B cell (primary cell): ENCODE data around the gene LHX4. TPM values are rescaled to one million over a fixed set of nuclear protein-coding genes. Genes with fewer than 3 reads are reported as not detected.

Experiments used
- ATAC-seq: fragments of 200-7000 bp; cut with Tn5 transposase; one replicate; pipeline ENCODE4 v1.10.0; 2021; ENCODE audit warnings: low read depth, mild to moderate bottlenecking, moderate number of reproducible peaks, moderate library complexity
- CTCF ChIA-PET: fragments of 350-600 bp; sonication (Branson Sonifier 250); formaldehyde crosslinking; loops from one replicate; lab custom pipeline; 2021; ENCODE audit warnings: antibody characterized with exemption, inconsistent platforms; lab: Charles Lee
- POLR2A ChIA-PET: fragments of 350-600 bp; sonication (Branson Sonifier 250); formaldehyde crosslinking; loops from one replicate; lab custom pipeline; 2021; ENCODE audit warnings: antibody characterized with exemption; lab: Charles Lee
- DNase-seq: peaks from one replicate; pipeline ENCODE4 v3.0.0; 2013
- H2AFZ ChIP-seq: 2 replicates; pipeline ENCODE4 v1.6.1; 2012; ENCODE audit warnings: mild to moderate bottlenecking, low read depth, low read length; ENCODE audit not compliant: insufficient read depth, poor library complexity, severe bottlenecking
- H3K27ac ChIP-seq, 2 donors: 1 replicate in 1 of 2; 2 replicates in 1 of 2; pipeline ENCODE4 v1.5.1; 2012 to 2013; ENCODE audit warnings: low read length in 2 of 2, mild to moderate bottlenecking in 2 of 2, moderate library complexity in 1 of 2
- H3K27me3 ChIP-seq, 4 experiments: fragments of 200-600 bp in 1 of 4; sonication (generic) in 1 of 4; replicated peaks in 1 of 4; 1 replicate in 2 of 4; 2 replicates in 2 of 4; pipeline versions ENCODE4 v1.6.1 to v1.7.0; 2013 to 2016; ENCODE audit warnings: low read length in 3 of 4, mild to moderate bottlenecking in 2 of 4, mixed read lengths in 1 of 4, moderate library complexity in 1 of 4; ENCODE audit not compliant: insufficient read depth in 4 of 4, control insufficient read depth in 3 of 4; ENCODE audit errors: control extremely low read depth in 1 of 4
- H3K36me3 ChIP-seq, 2 experiments: replicated peaks in 1 of 2; 1 replicate in 1 of 2; 2 replicates in 1 of 2; pipeline versions ENCODE4 v1.6.1 to v1.7.1; 2013; ENCODE audit warnings: low read length in 1 of 2; ENCODE audit not compliant: insufficient read depth in 2 of 2, control insufficient read depth in 1 of 2; ENCODE audit errors: control extremely low read depth in 1 of 2, extremely low read depth in 1 of 2
- H3K4me1 ChIP-seq, 2 donors: fragments of 200-600 bp in 1 of 2; sonication (generic) in 1 of 2; 1 replicate in 1 of 2; 2 replicates in 1 of 2; pipeline versions ENCODE4 v1.5.1 to v1.6.1; 2013 to 2017; ENCODE audit warnings: low read length in 2 of 2; ENCODE audit not compliant: control insufficient read depth in 2 of 2, insufficient read depth in 2 of 2
- H3K4me2 ChIP-seq: replicated peaks from 2 replicates; pipeline ENCODE3; 2012; ENCODE audit warnings: mild to moderate bottlenecking, low read depth, low read length; ENCODE audit not compliant: poor library complexity, severe bottlenecking
- H3K4me3 ChIP-seq, 5 experiments: fragments of 200-600 bp in 1 of 5; sonication (generic) in 1 of 5; 1 replicate in 3 of 5; 2 replicates in 2 of 5; pipeline versions ENCODE4 v1.5.1 to v1.7.0; 2011 to 2016; ENCODE audit warnings: low read length in 4 of 5, mild to moderate bottlenecking in 4 of 5, low read depth in 2 of 5, control low read depth in 1 of 5, moderate library complexity in 1 of 5; ENCODE audit not compliant: insufficient read depth in 1 of 5; ENCODE audit errors: control extremely low read depth in 1 of 5, extremely low read depth in 1 of 5
- H3K79me2 ChIP-seq: fragments of 200-600 bp; sonication (generic); one replicate; pipeline ENCODE4 v1.6.0; 2016; ENCODE audit warnings: low read length; ENCODE audit not compliant: control insufficient read depth, insufficient read depth
- H3K9ac ChIP-seq: fragments of 200-600 bp; sonication (generic); 2 replicates; pipeline ENCODE4 v1.6.1; 2017; ENCODE audit warnings: mild to moderate bottlenecking, low read length, moderate library complexity
- H3K9me3 ChIP-seq, 3 donors: one replicate each; pipeline versions ENCODE4 v1.6.1 to v1.7.1; 2013; ENCODE audit warnings: low read length in 2 of 3; ENCODE audit not compliant: control insufficient read depth in 2 of 3, insufficient read depth in 1 of 3; ENCODE audit errors: control extremely low read depth in 1 of 3
- H4K20me1 ChIP-seq: 2 replicates; pipeline ENCODE4 v1.6.0; 2012; ENCODE audit warnings: mild to moderate bottlenecking, low read length; ENCODE audit not compliant: insufficient read depth, control insufficient read depth, poor library complexity, severe bottlenecking
- H3K27ac Mint-ChIP-seq: one replicate; pipeline ENCODE4 v1.8.0; 2021; ENCODE audit warnings: mixed read lengths
- H3K27me3 Mint-ChIP-seq: one replicate; pipeline ENCODE4 v1.8.0; 2021; ENCODE audit warnings: mixed read lengths
- H3K4me1 Mint-ChIP-seq: one replicate; pipeline ENCODE4 v1.8.0; 2021; ENCODE audit warnings: mixed read lengths
- H3K4me3 Mint-ChIP-seq: one replicate; pipeline ENCODE4 v1.8.0; 2021; ENCODE audit warnings: mixed read lengths
- H3K9me3 Mint-ChIP-seq: one replicate; pipeline ENCODE4 v1.8.0; 2022; ENCODE audit warnings: mixed read lengths; ENCODE audit not compliant: insufficient read depth
- EZH2 ChIP-seq: IDR thresholded peaks from 2 replicates; pipeline ENCODE4 v1.6.1; 2012; ENCODE audit warnings: borderline replicate concordance, low read depth, mild to moderate bottlenecking, moderate library complexity, low read length; ENCODE audit not compliant: insufficient read depth, poor library complexity, severe bottlenecking
- WGBS: methylation state at CpG from one replicate; pipeline ENCODE4 v1.1.5; 2013; ENCODE audit warnings: missing lambda C conversion rate; ENCODE audit not compliant: insufficient coverage; 5-methylcytosine and 5-hydroxymethylcytosine counted together
- intact Hi-C: fragments of 100-400 bp; cut with micrococcal nuclease; formaldehyde crosslinking; loops from one replicate; pipeline ENCODE4 v1.10.0; 2022
- polyA plus RNA-seq: library from polyadenylated mRNA; depleted of rRNA; stranded (reverse); fragments of >200 nt; gene quantifications from 2 replicates; pipeline ENCODE4 v1.2.3, GENCODE V29; 2012
- total RNA-seq, 2 donors: library from RNA; stranded (reverse); fragments of 120-200 nt in 1 of 2; gene quantifications; 1 replicate in 1 of 2; 2 replicates in 1 of 2; pipeline versions ENCODE4 v1.2.3 to v1.2.4, GENCODE V29; 2013 to 2022
- TF ChIP-seq, protein P1 (sequence below): fragments of 200-600 bp; IDR thresholded peaks from one replicate; pipeline ENCODE4 v1.8.0; 2022; ENCODE audit warnings: antibody characterized with exemption, mild to moderate bottlenecking

The LHX4 gene
- total and polyA plus RNA-seq, 2 donors (not counting 1 experiment from before 2014, with no cell fraction given): not detected

DNA sequence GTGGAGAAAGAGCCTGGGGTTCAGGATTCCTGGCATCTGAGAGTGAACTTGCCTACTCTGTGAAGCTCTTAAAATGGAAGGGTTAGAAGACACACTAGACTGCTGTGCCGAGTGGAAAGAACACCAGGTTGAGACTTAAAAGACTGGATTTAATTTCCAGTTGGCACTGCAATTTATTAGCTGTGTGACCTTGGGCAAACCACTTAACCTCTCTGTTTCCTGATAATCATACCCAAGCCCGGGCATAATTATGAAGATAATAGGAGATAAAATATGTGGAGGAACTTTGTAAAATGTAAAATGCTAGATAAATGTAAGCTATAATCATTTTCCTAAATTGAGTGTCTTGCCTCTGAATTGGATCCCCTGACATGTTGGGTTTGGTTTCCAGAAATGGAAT lies 4.7 kb upstream of the LHX4 start:
- DNase-seq: no peak
- H3K79me2 ChIP-seq: no peaks in the 10 kb centered on the region
- CTCF ChIA-PET: interaction anchor here (1.2 kb wide), 1 partner anchor 357 kb away, joined by 3 read pairs; no protein-coding TSS in a partner anchor
- H3K27me3 ChIP-seq: peaks cover 0 to 55% (median 26%) of the 10 kb centered on the region in 4 experiments
- no peak overlapping the region for H3K27ac ChIP-seq
- H3K9me3 Mint-ChIP-seq: no peaks in the 10 kb centered on the region
- WGBS: 100% methylated on average over 1 of the region's 2 CpGs
- no peak overlapping the region for H3K27ac Mint-ChIP-seq
- no peaks in the 10 kb centered on the region for H4K20me1 ChIP-seq
- H3K9me3 ChIP-seq: peaks cover 0 to 17% (median 0%) of the 10 kb centered on the region in 3 donors
- POLR2A ChIA-PET: no interaction called here
- H2AFZ ChIP-seq: no peak overlapping the region
- no peak overlapping the region for H3K4me2 ChIP-seq
- peaks cover 12 to 18% of the 10 kb centered on the region in 2 donors for H3K4me1 ChIP-seq
- no peak overlapping the region for H3K4me3 Mint-ChIP-seq
- no peak overlapping the region for H3K4me3 ChIP-seq
- H3K27me3 Mint-ChIP-seq: peaks cover 59% of the 10 kb centered on the region
- H3K9ac ChIP-seq: no peak overlapping the region
- TF ChIP-seq, protein P1, sequence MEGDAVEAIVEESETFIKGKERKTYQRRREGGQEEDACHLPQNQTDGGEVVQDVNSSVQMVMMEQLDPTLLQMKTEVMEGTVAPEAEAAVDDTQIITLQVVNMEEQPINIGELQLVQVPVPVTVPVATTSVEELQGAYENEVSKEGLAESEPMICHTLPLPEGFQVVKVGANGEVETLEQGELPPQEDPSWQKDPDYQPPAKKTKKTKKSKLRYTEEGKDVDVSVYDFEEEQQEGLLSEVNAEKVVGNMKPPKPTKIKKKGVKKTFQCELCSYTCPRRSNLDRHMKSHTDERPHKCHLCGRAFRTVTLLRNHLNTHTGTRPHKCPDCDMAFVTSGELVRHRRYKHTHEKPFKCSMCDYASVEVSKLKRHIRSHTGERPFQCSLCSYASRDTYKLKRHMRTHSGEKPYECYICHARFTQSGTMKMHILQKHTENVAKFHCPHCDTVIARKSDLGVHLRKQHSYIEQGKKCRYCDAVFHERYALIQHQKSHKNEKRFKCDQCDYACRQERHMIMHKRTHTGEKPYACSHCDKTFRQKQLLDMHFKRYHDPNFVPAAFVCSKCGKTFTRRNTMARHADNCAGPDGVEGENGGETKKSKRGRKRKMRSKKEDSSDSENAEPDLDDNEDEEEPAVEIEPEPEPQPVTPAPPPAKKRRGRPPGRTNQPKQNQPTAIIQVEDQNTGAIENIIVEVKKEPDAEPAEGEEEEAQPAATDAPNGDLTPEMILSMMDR: no peak
- TF ChIP-seq EZH2: no peak
- ATAC-seq: no peak
- intact Hi-C loops: no loop called here
- no peaks in the 10 kb centered on the region for H3K36me3 ChIP-seq
- H3K4me1 Mint-ChIP-seq: peaks cover 6% of the 10 kb centered on the region

GRCh38 chr1:180227861-180228647 lies 2.0 kb upstream of the LHX4 start:
- WGBS: 31% methylated on average over 7 of the region's 17 CpGs
- H3K9ac ChIP-seq: no peak overlapping the region
- H3K27ac Mint-ChIP-seq: no peak overlapping the region
- no peaks in the 10 kb centered on the region for H3K36me3 ChIP-seq
- peaks cover 17% of the 10 kb centered on the region for H3K4me1 Mint-ChIP-seq
- H3K79me2 ChIP-seq: no peaks in the 10 kb centered on the region
- H3K4me2 ChIP-seq: no peak overlapping the region
- CTCF ChIA-PET: no interaction called here
- peaks cover 0 to 34% (median 0%) of the 10 kb centered on the region in 3 donors for H3K9me3 ChIP-seq
- ATAC-seq (no peak), DNase-seq (no peak)
- H3K4me1 ChIP-seq: peaks cover 32 to 40% of the 10 kb centered on the region in 2 donors
- no peak overlapping the region for H2AFZ ChIP-seq
- H3K4me3 Mint-ChIP-seq: peak overlapping the region; percentile 69
- H3K4me3 ChIP-seq: no peak overlapping the region
- TF ChIP-seq EZH2: no peak
- TF ChIP-seq, protein P1: no peak
- H3K9me3 Mint-ChIP-seq: no peaks in the 10 kb centered on the region
- intact Hi-C loops: loop anchor here (1.0 kb wide), 1 partner anchor 72 kb away; no protein-coding TSS in a partner anchor
- H3K27me3 Mint-ChIP-seq: peaks cover 62% of the 10 kb centered on the region
- POLR2A ChIA-PET: no interaction called here
- no peak overlapping the region for H3K27ac ChIP-seq
- no peaks in the 10 kb centered on the region for H4K20me1 ChIP-seq
- peaks cover 0 to 80% (median 45%) of the 10 kb centered on the region in 4 experiments for H3K27me3 ChIP-seq
